ENCODE measurements around the gene CCDC91.

- TF ChIP-seq SP1 (IDR thresholded peaks at IDR 0.05) (no peak), FOXK2 (IDR thresholded peaks at IDR 0.05) (no peak), ZNF384 (IDR thresholded peaks at IDR 0.05) (no peak), ARNT (IDR thresholded peaks at IDR 0.05) (no peak), FOXM1 (IDR thresholded peaks at IDR 0.05; ENCODE audit: borderline replicate concordance) (no peak), BHLHE40 (IDR thresholded peaks at IDR 0.05; ENCODE audit: borderline replicate concordance) (no peak), HDGF (IDR thresholded peaks at IDR 0.05; ENCODE audit: borderline replicate concordance) (no peak), FOXA1 (IDR thresholded peaks at IDR 0.05) (no peak), LEF1 (IDR thresholded peaks at IDR 0.05; ENCODE audit: borderline replicate concordance) (no peak), ELF4 (IDR thresholded peaks at IDR 0.05) (no peak), TARDBP (IDR thresholded peaks at IDR 0.05) (no peak), PKNOX1 (IDR thresholded peaks at IDR 0.05) (no peak)
Measured at GRCh38 chr12:28242496-28243309, 52.4 kb downstream of the CCDC91 start.
